Vagina (tissue), 2 donors: ENCODE measurements around the gene TRAPPC5.

Experiments
- POLR2A ChIP-seq, 2 donors: fragments of 450-650 bp; IDR thresholded peaks; one replicate each; pipeline ENCODE4 v1.6.1; 2017; ENCODE audit warnings: antibody characterized with exemption in 2 of 2, mild to moderate bottlenecking in 2 of 2, moderate library complexity in 2 of 2
- POLR2AphosphoS5 ChIP-seq, 2 donors: sonication (generic); formaldehyde crosslinking; IDR thresholded peaks; one replicate each; pipeline ENCODE4 v1.9.0; 2017; ENCODE audit warnings: antibody characterized with exemption in 2 of 2, mild to moderate bottlenecking in 2 of 2, low read depth in 1 of 2; ENCODE audit not compliant: insufficient read depth in 1 of 2
- TF ChIP-seq, protein P1 (sequence below), 3 experiments: fragments of 450-650 bp in 2 of 3; fragments of 200-600 bp in 1 of 3; sonication (generic) in 1 of 3; IDR thresholded peaks; one replicate each; pipeline ENCODE4 v1.5.1; 2017 to 2019; ENCODE audit warnings: antibody characterized with exemption in 3 of 3, mild to moderate bottlenecking in 2 of 3, moderate library complexity in 2 of 3

DNA sequence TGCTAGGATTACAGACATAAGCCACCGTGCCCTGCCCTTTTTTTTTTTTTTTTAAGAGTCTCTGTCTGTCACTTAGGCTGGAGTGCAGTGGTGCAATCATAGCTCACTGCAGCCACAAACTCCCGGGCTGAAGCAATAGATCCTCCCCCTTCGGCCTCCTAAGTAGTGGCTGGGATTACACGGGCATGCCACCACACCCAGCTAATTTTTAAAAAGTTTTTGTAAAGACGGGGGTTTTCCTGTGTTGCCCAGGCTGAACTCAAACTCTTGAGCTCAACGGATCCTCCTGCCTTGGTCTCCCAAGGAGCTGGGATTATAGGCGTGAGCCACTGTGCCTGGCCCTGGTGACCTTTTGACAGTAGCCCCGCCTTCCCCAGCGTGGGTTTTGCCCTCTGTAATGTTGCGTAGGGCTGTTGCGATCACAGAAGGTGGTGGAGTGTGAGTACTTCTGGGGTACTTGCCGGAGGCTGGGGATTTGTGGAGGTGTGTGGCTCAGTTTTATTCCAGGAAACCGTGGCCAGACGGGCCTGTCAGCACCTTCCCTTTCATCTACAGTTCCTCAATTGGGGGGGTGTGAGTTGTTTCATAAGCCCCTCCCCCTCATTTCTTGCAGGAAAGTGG is 23.4 kb upstream of the TRAPPC5 start:
- TF ChIP-seq POLR2A (IDR thresholded peaks at IDR 0.05) (no peak), POLR2AphosphoS5 (IDR thresholded peaks at IDR 0.05; ENCODE audit: insufficient read depth in 1 of 2, low read depth in 1 of 2) (no peak)
- TF ChIP-seq, protein P1, sequence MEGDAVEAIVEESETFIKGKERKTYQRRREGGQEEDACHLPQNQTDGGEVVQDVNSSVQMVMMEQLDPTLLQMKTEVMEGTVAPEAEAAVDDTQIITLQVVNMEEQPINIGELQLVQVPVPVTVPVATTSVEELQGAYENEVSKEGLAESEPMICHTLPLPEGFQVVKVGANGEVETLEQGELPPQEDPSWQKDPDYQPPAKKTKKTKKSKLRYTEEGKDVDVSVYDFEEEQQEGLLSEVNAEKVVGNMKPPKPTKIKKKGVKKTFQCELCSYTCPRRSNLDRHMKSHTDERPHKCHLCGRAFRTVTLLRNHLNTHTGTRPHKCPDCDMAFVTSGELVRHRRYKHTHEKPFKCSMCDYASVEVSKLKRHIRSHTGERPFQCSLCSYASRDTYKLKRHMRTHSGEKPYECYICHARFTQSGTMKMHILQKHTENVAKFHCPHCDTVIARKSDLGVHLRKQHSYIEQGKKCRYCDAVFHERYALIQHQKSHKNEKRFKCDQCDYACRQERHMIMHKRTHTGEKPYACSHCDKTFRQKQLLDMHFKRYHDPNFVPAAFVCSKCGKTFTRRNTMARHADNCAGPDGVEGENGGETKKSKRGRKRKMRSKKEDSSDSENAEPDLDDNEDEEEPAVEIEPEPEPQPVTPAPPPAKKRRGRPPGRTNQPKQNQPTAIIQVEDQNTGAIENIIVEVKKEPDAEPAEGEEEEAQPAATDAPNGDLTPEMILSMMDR (IDR thresholded peaks at IDR 0.05) = no peak
